Spleen (tissue), 7 donors: Measurements from ENCODE around the gene FMOD.

Source experiments
- POLR2A ChIP-seq, 3 donors: fragments of 450-650 bp; IDR thresholded peaks; one replicate each; pipeline ENCODE4 v1.5.1; 2017; ENCODE audit warnings: antibody characterized with exemption in 3 of 3, mild to moderate bottlenecking in 1 of 3
- POLR2AphosphoS5 ChIP-seq, 3 donors: sonication (generic); formaldehyde crosslinking; IDR thresholded peaks; one replicate each; pipeline ENCODE4 v1.5.1; 2017; ENCODE audit warnings: antibody characterized with exemption in 3 of 3
- TF ChIP-seq, protein P1 (sequence below), 11 experiments: fragments of 200-600 bp in 7 of 11; fragments of 450-650 bp in 4 of 11; sonication (generic) in 4 of 11; IDR thresholded peaks in 8 of 11; conservative IDR thresholded peaks in 3 of 11; 1 replicate in 7 of 11; 2 replicates in 4 of 11; pipeline versions ENCODE4 v1.4.0 to v1.8.0; 2016 to 2021; ENCODE audit warnings: antibody characterized with exemption in 11 of 11, inconsistent platforms in 4 of 11, mild to moderate bottlenecking in 1 of 11
- donor health status: DM: no; HTN: no; CAD: no; lungs with moderate emphysema.
- donor health status: DM: no; HTN: no; CAD: no.
- donor health status: DM: no; HTN: no; CAD: no.

DNA sequence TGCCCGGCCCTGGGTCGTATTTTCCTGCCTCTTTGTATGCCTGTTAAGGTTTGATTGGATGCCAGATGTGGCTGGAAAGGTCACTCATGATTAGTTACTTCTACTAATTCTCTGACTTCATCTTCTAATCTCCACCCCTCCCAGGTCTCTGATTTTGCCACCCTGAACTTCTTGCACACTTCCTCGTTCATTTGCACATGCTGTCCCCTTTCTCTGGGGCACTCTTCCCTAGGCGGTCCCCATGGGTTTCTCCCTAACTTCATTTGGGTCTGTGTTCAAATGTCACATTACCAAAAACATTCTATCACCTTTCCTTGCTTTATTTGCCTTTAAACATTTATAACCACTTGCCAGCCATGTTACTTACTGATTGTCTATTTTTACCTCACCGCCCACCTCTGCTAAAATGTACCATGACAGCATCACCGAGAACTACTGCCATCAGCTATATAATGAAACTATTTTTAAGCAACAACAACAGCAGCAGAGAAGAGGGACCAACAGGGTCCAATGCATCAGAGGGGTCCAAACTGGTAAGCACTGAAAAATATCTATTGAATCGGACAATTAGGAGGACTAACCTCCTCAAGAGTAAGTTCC is 45.8 kb upstream of the FMOD start:
- no peak for TF ChIP-seq POLR2AphosphoS5 (IDR thresholded peaks at IDR 0.05)
- TF ChIP-seq POLR2A (IDR thresholded peaks at IDR 0.05): no peak
- TF ChIP-seq, protein P1, sequence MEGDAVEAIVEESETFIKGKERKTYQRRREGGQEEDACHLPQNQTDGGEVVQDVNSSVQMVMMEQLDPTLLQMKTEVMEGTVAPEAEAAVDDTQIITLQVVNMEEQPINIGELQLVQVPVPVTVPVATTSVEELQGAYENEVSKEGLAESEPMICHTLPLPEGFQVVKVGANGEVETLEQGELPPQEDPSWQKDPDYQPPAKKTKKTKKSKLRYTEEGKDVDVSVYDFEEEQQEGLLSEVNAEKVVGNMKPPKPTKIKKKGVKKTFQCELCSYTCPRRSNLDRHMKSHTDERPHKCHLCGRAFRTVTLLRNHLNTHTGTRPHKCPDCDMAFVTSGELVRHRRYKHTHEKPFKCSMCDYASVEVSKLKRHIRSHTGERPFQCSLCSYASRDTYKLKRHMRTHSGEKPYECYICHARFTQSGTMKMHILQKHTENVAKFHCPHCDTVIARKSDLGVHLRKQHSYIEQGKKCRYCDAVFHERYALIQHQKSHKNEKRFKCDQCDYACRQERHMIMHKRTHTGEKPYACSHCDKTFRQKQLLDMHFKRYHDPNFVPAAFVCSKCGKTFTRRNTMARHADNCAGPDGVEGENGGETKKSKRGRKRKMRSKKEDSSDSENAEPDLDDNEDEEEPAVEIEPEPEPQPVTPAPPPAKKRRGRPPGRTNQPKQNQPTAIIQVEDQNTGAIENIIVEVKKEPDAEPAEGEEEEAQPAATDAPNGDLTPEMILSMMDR (IDR thresholded peaks at IDR 0.05 in 8 of 11, conservative IDR thresholded peaks at IDR 0.05 in 3 of 11): no peak
